AG04449 (cell line): ENCODE data around the gene LINC00237.

Source experiments
- CTCF ChIA-PET: fragments of 350-600 bp; formaldehyde crosslinking; extraction: SDS; loops from one replicate; lab custom pipeline; 2021; ENCODE audit warnings: antibody characterized with exemption; lab: Yijun Ruan, JAX
- POLR2A ChIA-PET: fragments of 400-600, 350-600 bp; formaldehyde crosslinking; extraction: SDS; loops from one replicate; lab custom pipeline; 2020; ENCODE audit warnings: antibody characterized with exemption, inconsistent platforms; lab: Yijun Ruan, JAX
- DNase-seq: peaks from one replicate; pipeline ENCODE4 v3.0.0-alpha.2; 2010; ENCODE audit warnings: low read depth, low spot score
- H3K4me3 ChIP-seq: 2 replicates; pipeline ENCODE4 v1.5.1; 2011; ENCODE audit warnings: low read depth, mild to moderate bottlenecking, control low read depth, low read length
- TF ChIP-seq, protein P1 (sequence below): IDR thresholded peaks from one replicate; pipeline ENCODE4 v1.5.1; 2011; ENCODE audit warnings: mild to moderate bottlenecking, moderate library complexity, low read length, control low read depth, inconsistent platforms; ENCODE audit not compliant: insufficient read depth; ENCODE audit errors: missing control alignments

LINC00237 gene

DNA sequence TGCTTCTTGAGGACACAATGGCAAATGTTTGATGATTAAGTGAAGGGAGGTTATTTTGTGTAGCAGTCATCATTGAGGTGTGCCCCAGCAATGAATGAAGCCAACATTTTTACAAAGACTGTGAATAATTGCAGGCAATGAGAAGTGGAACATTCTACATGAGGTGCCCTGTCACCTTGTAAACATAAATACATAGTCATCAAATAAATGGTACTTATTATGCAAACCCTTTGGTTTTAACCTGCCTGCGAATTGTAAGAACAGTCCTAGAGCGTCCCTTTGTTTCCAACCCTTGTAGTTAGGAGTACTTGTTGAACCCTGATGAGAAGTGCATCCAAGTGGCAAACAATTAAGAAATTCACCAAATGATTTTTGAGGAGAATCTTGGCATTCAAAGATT, 12.6 kb upstream of the LINC00237 start:
- DNase-seq = no peak
- TF ChIP-seq, protein P1, sequence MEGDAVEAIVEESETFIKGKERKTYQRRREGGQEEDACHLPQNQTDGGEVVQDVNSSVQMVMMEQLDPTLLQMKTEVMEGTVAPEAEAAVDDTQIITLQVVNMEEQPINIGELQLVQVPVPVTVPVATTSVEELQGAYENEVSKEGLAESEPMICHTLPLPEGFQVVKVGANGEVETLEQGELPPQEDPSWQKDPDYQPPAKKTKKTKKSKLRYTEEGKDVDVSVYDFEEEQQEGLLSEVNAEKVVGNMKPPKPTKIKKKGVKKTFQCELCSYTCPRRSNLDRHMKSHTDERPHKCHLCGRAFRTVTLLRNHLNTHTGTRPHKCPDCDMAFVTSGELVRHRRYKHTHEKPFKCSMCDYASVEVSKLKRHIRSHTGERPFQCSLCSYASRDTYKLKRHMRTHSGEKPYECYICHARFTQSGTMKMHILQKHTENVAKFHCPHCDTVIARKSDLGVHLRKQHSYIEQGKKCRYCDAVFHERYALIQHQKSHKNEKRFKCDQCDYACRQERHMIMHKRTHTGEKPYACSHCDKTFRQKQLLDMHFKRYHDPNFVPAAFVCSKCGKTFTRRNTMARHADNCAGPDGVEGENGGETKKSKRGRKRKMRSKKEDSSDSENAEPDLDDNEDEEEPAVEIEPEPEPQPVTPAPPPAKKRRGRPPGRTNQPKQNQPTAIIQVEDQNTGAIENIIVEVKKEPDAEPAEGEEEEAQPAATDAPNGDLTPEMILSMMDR = no peak
- ChIA-PET CTCF (no interaction called here), POLR2A (no interaction called here)
- H3K4me3 ChIP-seq = no peak overlapping the region

DNA sequence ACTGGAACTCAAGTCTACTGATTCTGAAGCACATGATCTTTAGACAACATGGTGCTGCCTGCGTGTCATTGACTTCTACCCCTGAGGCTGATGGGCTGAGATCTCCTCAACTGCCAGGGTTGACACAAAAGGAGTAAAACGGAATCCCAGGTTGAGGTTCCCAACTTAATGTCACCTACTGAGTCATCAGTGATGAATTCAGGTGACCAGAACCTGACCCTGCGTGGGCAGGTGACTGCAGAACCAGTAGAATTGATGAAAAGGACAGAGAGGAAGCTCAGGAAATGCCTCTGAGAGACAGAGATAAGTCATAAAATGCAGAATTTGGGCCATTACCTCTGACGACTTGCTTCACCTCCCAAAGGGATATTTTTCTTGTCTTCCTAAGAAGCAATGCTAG, 12.0 kb upstream of the LINC00237 start:
- DNase-seq = no peak
- no peak overlapping the region for H3K4me3 ChIP-seq
- ChIA-PET POLR2A (no interaction called here), CTCF (no interaction called here)
- TF ChIP-seq, protein P1 = no peak

DNA sequence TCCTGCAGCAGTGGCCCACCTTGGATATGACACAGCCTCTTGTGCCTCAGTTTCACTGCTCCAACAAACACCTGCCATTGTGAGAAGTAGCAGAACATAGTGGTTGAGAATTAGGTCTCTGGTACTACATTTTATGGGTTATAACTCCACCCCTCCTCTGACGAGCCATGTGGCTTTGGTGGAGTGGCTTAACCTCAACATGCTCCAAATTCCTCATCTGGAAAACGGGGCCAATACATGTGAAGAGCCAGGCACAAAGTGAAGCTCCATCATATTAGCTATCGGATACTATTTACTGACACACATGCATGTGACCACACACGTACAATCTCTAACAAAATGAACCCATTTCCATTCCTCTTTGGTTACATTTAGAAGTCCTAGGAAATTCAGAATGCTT, 11.4 kb upstream of the LINC00237 start:
- DNase-seq = no peak
- CTCF ChIA-PET = no interaction called here
- TF ChIP-seq, protein P1 = no peak
- no peak overlapping the region for H3K4me3 ChIP-seq
- POLR2A ChIA-PET = no interaction called here

DNA sequence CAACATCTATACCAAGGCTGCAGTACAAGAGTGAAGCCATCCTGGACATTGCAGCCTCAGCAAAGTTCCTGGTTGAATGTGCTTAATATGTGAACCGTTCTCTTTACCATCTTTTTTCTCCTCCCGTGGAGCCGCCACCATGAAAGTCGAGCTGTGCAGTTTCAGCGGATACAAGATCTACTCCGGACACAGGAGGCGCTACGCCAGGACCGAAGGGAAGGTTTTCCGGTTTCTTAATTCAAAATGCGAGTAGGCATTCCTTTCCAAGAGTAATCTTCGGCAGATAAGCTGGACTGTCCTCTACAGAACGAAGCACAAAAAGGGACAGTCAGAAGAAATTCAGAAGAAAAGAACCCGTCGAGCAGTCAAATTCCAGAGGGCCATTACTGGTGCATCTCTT, 8.4 kb upstream of the LINC00237 start:
- TF ChIP-seq, protein P1 = no peak
- H3K4me3 ChIP-seq = no peak overlapping the region
- POLR2A ChIA-PET = no interaction called here

DNA sequence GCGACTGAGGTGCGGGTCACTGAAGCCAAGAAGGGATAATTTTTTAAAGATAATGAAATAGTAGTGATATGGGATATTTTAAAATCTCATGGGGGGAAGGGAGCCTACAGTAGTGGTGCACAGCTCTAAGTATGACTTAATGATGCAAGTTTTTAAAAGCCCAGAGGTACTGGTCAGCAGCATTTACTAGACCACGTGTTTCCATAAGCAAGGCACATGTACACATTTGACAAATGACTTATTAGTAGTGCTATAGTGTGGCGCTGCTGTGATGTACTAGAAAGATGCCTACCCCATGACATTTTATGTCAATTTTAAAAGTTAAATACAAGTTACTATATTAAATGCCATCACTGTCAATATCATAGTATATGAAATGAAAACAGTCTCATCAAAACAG, 7.5 kb upstream of the LINC00237 start:
- TF ChIP-seq, protein P1 = no peak
- CTCF ChIA-PET = no interaction called here
- no peak for DNase-seq
- POLR2A ChIA-PET = no interaction called here
- no peak overlapping the region for H3K4me3 ChIP-seq

More for the DNA sequence above, 8.4 kb upstream of the LINC00237 start:
- CTCF ChIA-PET = no interaction called here
- DNase-seq = no peak

DNA sequence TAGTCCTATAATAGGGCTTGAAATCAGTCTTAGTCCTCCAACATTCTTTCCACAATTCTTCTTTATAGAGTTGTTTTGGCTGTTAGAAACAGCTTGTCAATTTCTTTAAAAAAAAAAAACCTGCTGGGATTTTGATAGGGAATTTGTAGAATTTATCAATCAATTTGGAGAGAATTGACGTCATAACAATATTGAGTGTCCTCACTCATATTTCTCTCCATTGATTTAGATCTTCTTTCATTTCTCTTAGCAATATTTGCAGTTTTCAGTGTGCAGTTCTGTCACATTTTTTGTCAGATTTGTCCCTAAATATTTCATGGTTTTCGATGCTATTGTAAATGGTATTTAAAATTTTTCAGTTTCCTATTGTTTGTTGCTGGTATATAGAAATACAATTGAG, 5.3 kb upstream of the LINC00237 start:
- POLR2A ChIA-PET = no interaction called here
- TF ChIP-seq, protein P1 = no peak
- CTCF ChIA-PET = no interaction called here
- H3K4me3 ChIP-seq = no peak overlapping the region
- no peak for DNase-seq
